K562 (cell line): ENCODE data around the gene PTPN1.

Source experiments
- ADNP ChIP-seq: fragments of 200-800 bp; sonication (Bioruptor generic); IDR thresholded peaks from 2 replicates; pipeline ENCODE4 v1.6.1; 2016; ENCODE audit warnings: missing genetic modification characterization, missing compliant biosample characterization
- ARHGAP35 ChIP-seq: fragments of 450-650 bp; IDR thresholded peaks from 2 replicates; pipeline ENCODE4 v1.6.1; 2018; ENCODE audit not compliant: partially characterized antibody
- CTCF ChIP-seq, 3 experiments: IDR thresholded peaks in 2 of 3; conservative IDR thresholded peaks in 1 of 3; 2 replicates each; pipeline ENCODE4 v1.5.1; 2011 to 2012; ENCODE audit warnings: low read length in 3 of 3, mild to moderate bottlenecking in 3 of 3, control low read depth in 2 of 3, improper control_type of control experiment in 1 of 3, inconsistent platforms in 1 of 3, low read depth in 1 of 3, mixed read lengths in 1 of 3, moderate library complexity in 1 of 3; ENCODE audit not compliant: insufficient read depth in 2 of 3
- JUNB ChIP-seq: fragments of 450-650 bp; formaldehyde crosslinking; conservative IDR thresholded peaks from 2 replicates; pipeline ENCODE4 v1.4.0; 2020; ENCODE audit warnings: mild to moderate bottlenecking
- NR4A1 ChIP-seq, 2 experiments: fragments of 250-450 bp in 1 of 2; fragments of 450-650 bp in 1 of 2; sonication (Bioruptor Pico) in 1 of 2; IDR thresholded peaks; 2 replicates each; pipeline versions ENCODE4 v1.4.0 to v1.6.1; 2016 to 2020; ENCODE audit warnings: mild to moderate bottlenecking in 2 of 2, missing compliant biosample characterization in 1 of 2, missing genetic modification characterization in 1 of 2, moderate library complexity in 1 of 2
- REST ChIP-seq, 2 experiments: fragments of 450-650 bp; formaldehyde crosslinking in 1 of 2; IDR thresholded peaks; 2 replicates each; pipeline versions ENCODE4 v1.4.0 to v1.6.1; 2014 to 2020; ENCODE audit warnings: mild to moderate bottlenecking in 2 of 2, borderline replicate concordance in 1 of 2, low read depth in 1 of 2
- TAF1 ChIP-seq: IDR thresholded peaks from 2 replicates; pipeline ENCODE4 v1.6.1; 2011; ENCODE audit warnings: mild to moderate bottlenecking, low read length, moderate library complexity; ENCODE audit not compliant: insufficient read depth, control insufficient read depth, severe bottlenecking; ENCODE audit errors: extremely low read depth
- ZFPM2 ChIP-seq: fragments of 250-450 bp; sonication (Bioruptor Pico); IDR thresholded peaks from 2 replicates; pipeline ENCODE4 v1.5.1; 2022; ENCODE audit warnings: mild to moderate bottlenecking
- ZNF3 ChIP-seq: fragments of 250-450 bp; sonication (Bioruptor Pico); IDR thresholded peaks from 2 replicates; pipeline ENCODE4 v1.5.0; 2021; ENCODE audit warnings: mild to moderate bottlenecking, moderate library complexity
- ZNF780A ChIP-seq: fragments of 250-450 bp; sonication (Bioruptor Pico); IDR thresholded peaks from 2 replicates; pipeline ENCODE4 v1.5.0; 2021; ENCODE audit warnings: mild to moderate bottlenecking

- no peak for TF ChIP-seq ZNF780A (CRISPR knock-in tag)
- no peak for TF ChIP-seq CTCF (IDR thresholded peaks at IDR 0.05 in 2 of 3, conservative IDR thresholded peaks at IDR 0.05 in 1 of 3; ENCODE audit: insufficient read depth in 2 of 3, low read depth in 1 of 3, low read length in 3 of 3)
- no peak for TF ChIP-seq ADNP
- no peak for TF ChIP-seq ZFPM2
- no peak for TF ChIP-seq ARHGAP35
- TF ChIP-seq NR4A1 (CRISPR knock-in tag; IDR thresholded peaks at IDR 0.05) = no peak
- no peak for TF ChIP-seq NR4A1 (tag; IDR thresholded peaks at IDR 0.05)
- TF ChIP-seq TAF1 = no peak
- no peak for TF ChIP-seq JUNB (CRISPR knock-in tag)
- TF ChIP-seq REST (IDR thresholded peaks at IDR 0.05; ENCODE audit: borderline replicate concordance) = no peak
- TF ChIP-seq REST (CRISPR knock-in tag; IDR thresholded peaks at IDR 0.05; ENCODE audit: low read depth) = no peak
- TF ChIP-seq ZNF3 = no peak
These were observed 4.6 kb downstream of the PTPN1 start for GRCh38 chr20:50514750-50515149.
